ENCODE measurements around the gene STRN.

STRN gene

DNA sequence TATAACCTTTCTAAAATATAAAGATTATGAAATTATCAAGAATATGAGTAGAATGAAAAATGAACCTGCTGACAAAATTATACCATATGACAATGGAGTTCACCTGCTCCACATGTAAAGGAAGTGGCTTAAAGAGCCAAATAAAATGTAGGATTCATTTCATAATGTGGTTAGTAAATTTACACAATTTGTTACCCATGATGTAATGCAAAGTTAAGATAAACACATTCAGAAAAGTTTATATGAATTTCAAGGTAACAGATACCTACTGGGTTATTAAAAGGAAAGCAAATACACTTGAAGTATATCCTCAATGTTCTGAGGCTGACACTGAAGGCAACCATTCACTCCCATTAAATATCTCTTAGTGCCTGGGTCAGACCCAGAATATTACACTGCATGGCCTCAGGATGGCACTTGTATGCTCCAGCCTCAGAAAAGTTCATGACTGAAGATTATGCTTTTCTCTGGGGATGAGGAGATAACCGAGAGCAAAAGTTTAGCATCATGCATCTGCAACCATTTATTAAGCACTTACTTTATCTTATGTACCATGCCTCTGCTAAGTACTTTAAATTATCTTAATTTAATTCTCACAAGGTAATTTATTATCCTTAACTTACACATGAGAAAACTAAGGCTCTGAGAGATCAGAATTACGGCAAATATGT, 6.2 kb downstream of the STRN start:
- TF ChIP-seq, protein P1, sequence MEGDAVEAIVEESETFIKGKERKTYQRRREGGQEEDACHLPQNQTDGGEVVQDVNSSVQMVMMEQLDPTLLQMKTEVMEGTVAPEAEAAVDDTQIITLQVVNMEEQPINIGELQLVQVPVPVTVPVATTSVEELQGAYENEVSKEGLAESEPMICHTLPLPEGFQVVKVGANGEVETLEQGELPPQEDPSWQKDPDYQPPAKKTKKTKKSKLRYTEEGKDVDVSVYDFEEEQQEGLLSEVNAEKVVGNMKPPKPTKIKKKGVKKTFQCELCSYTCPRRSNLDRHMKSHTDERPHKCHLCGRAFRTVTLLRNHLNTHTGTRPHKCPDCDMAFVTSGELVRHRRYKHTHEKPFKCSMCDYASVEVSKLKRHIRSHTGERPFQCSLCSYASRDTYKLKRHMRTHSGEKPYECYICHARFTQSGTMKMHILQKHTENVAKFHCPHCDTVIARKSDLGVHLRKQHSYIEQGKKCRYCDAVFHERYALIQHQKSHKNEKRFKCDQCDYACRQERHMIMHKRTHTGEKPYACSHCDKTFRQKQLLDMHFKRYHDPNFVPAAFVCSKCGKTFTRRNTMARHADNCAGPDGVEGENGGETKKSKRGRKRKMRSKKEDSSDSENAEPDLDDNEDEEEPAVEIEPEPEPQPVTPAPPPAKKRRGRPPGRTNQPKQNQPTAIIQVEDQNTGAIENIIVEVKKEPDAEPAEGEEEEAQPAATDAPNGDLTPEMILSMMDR (IDR thresholded peaks at IDR 0.05) = 0 out of 2 replicates have a peak, but pooled peaks have one; percentile 17

- TF ChIP-seq, protein P1 (IDR thresholded peaks at IDR 0.05) = no peak
Observed at GRCh38 chr2:36954977-36955607, 11.2 kb downstream of the STRN start.

DNA sequence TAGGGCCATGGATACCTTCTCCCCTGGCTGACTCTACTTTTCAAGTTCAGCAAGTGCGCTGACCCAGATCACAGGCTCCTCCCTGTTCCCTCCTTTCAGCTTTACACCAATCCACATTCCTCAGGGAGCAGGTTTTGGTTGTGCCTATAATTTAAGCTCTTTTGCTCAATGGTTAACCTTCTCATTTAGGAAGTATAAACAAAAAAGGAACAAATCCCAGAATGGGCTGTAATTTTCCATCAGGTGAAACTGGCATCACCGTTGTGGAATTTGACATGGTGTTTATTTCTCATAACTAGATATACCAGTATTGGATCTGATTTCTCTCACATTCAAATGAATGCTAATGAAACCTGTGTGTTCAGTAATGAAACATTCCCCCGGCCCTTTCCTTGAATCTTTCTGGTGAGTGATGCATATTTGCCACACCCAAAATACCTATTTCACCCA, 13.6 kb downstream of the STRN start:
- TF ChIP-seq, protein P1 (IDR thresholded peaks at IDR 0.05) = no peak

DNA sequence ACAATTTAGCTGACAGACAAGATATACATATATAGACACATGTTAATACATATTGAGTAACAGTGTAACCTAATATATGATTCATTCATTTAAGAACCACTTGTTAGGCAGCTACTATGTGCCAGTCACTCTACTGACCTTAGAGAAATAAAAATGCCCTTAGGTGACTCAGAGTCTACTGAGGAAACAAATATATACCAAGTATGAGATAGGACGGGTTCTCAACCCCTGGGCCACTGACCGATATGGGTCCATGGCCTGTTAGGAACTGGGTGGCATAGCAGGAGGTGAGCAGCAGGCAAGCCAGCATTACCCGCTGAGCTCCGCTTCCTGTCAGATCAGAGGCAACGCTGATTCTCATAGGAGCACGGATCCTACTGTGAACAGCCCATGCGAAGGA, 14.8 kb downstream of the STRN start:
- TF ChIP-seq, protein P1 (IDR thresholded peaks at IDR 0.05) = no peak

- TF ChIP-seq, protein P1 (IDR thresholded peaks at IDR 0.05) = no peak
Observed at GRCh38 chr2:36951027-36951518, 15.3 kb downstream of the STRN start.

DNA sequence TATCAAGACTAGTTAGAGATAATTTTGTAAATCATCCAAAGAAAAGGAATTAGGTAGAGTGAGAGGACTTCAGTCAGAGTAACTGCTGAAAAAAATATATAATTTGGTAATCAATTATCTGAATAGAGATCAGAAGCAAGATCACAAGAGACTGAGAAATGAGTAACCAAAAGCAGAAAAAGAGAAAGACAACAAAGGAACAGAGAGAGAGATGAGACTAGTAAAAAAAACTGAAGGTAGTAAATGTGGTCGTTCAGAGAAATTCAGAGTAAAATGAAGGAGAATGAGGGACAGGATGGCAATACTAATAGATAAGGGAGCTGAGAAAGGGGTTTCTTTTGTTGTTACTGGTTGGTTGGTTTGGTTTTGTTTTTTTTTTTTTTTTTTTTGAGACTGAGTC, 16.5 kb downstream of the STRN start:
- TF ChIP-seq, protein P1 (IDR thresholded peaks at IDR 0.05) = no peak

GRCh38 chr2:36941867-36942266, 24.5 kb downstream of the STRN start:
- TF ChIP-seq, protein P1 (IDR thresholded peaks at IDR 0.05) = no peak
